H9 (cell line): Measurements from ENCODE around the gene TFRC. TPM values are rescaled to one million over a fixed set of nuclear protein-coding genes. Genes with fewer than 3 reads are reported as not detected.
"Not testable (repeated sequence)": the region's sequence is repeated elsewhere in the genome, so short reads cannot be mapped to it uniquely, and the experiment has no call there.

Source experiments
- DNase-seq: peaks from one replicate; pipeline ENCODE4 v3.0.0-alpha.2; 2017
- H2AFZ ChIP-seq: one replicate; pipeline ENCODE4 v1.6.1; 2013; ENCODE audit warnings: mild to moderate bottlenecking, low read length, control low read depth, moderate library complexity
- H2AK5ac ChIP-seq: 2 replicates; pipeline ENCODE4 v1.6.1; 2013; ENCODE audit warnings: low read length, control low read depth, mixed read lengths; ENCODE audit not compliant: insufficient read length
- H2BK120ac ChIP-seq: one replicate; pipeline ENCODE4 v1.6.1; 2013; ENCODE audit warnings: low read depth, mild to moderate bottlenecking, low read length, control low read depth, inconsistent platforms; ENCODE audit not compliant: poor library complexity, severe bottlenecking
- H2BK12ac ChIP-seq: 2 replicates; pipeline ENCODE4 v1.6.1; 2013; ENCODE audit warnings: low read length, control low read depth, mixed read lengths, low read depth; ENCODE audit not compliant: insufficient read length
- H2BK15ac ChIP-seq: 2 replicates; pipeline ENCODE4 v1.6.1; 2013; ENCODE audit warnings: low read depth, low read length, control low read depth
- H2BK20ac ChIP-seq: one replicate; pipeline ENCODE4 v1.6.1; 2013; ENCODE audit warnings: low read depth, mild to moderate bottlenecking, low read length, control low read depth, inconsistent platforms; ENCODE audit not compliant: poor library complexity, severe bottlenecking
- H2BK5ac ChIP-seq: 2 replicates; pipeline ENCODE4 v1.6.1; 2013; ENCODE audit warnings: low read length, control low read depth, mixed read lengths; ENCODE audit not compliant: insufficient read length
- H3K14ac ChIP-seq: 2 replicates; pipeline ENCODE4 v1.6.1; 2013; ENCODE audit warnings: low read length, control low read depth; ENCODE audit not compliant: insufficient read depth
- H3K18ac ChIP-seq: 2 replicates; pipeline ENCODE4 v1.6.1; 2013; ENCODE audit warnings: low read depth, mild to moderate bottlenecking, mixed read lengths, low read length, control low read depth; ENCODE audit not compliant: insufficient read length
- H3K23ac ChIP-seq: 2 replicates; pipeline ENCODE4 v1.6.1; 2013; ENCODE audit warnings: low read length, control low read depth, mixed read lengths, low read depth; ENCODE audit not compliant: insufficient read length
- H3K23me2 ChIP-seq: 2 replicates; pipeline ENCODE4 v1.6.1; 2013; ENCODE audit warnings: low read depth, mild to moderate bottlenecking, mixed read lengths, low read length, control low read depth; ENCODE audit not compliant: insufficient read length, poor library complexity, severe bottlenecking
- H3K27ac ChIP-seq: 2 replicates; pipeline ENCODE4 v1.5.1; 2013; ENCODE audit warnings: low read length, control low read depth, mixed read lengths, low read depth; ENCODE audit not compliant: insufficient read length
- H3K27me3 ChIP-seq: 2 replicates; pipeline ENCODE4 v1.6.1; 2013; ENCODE audit warnings: low read length, control low read depth, inconsistent platforms; ENCODE audit not compliant: insufficient read depth
- H3K4ac ChIP-seq: 2 replicates; pipeline ENCODE4 v1.6.1; 2013; ENCODE audit warnings: low read depth, mild to moderate bottlenecking, control low read depth, inconsistent platforms, low read length, moderate library complexity
- H3K4me1 ChIP-seq: 2 replicates; pipeline ENCODE4 v1.6.1; 2013; ENCODE audit warnings: low read length, control low read depth, inconsistent platforms; ENCODE audit not compliant: insufficient read depth
- H3K4me2 ChIP-seq: 2 replicates; pipeline ENCODE4 v1.6.1; 2013; ENCODE audit warnings: low read length, control low read depth, mixed read lengths; ENCODE audit not compliant: insufficient read length, insufficient read depth
- H3K56ac ChIP-seq: 2 replicates; pipeline ENCODE4 v1.6.1; 2013; ENCODE audit warnings: low read depth, mild to moderate bottlenecking, mixed read lengths, low read length, control low read depth; ENCODE audit not compliant: insufficient read length
- H3K79me1 ChIP-seq: 2 replicates; pipeline ENCODE4 v1.6.1; 2013; ENCODE audit warnings: low read depth, mild to moderate bottlenecking, moderate library complexity, low read length, control low read depth, inconsistent platforms; ENCODE audit not compliant: insufficient read depth, poor library complexity, severe bottlenecking
- H3K79me2 ChIP-seq: 2 replicates; pipeline ENCODE4 v1.6.1; 2013; ENCODE audit warnings: low read length, control low read depth, inconsistent platforms; ENCODE audit not compliant: insufficient read depth
- H3K9ac ChIP-seq: 2 replicates; pipeline ENCODE4 v1.6.1; 2013; ENCODE audit warnings: low read length, control low read depth, mixed read lengths; ENCODE audit not compliant: insufficient read length; ENCODE audit errors: extremely low read depth
- H3K9me3 ChIP-seq: one replicate; pipeline ENCODE4 v1.6.1; 2013; ENCODE audit warnings: low read depth, low read length, inconsistent platforms; ENCODE audit not compliant: control insufficient read depth
- H3T11ph ChIP-seq: one replicate; pipeline ENCODE4 v1.6.1; 2013; ENCODE audit warnings: mild to moderate bottlenecking, low read length, control low read depth, inconsistent platforms
- H4K20me1 ChIP-seq: one replicate; pipeline ENCODE4 v1.6.1; 2013; ENCODE audit not compliant: control insufficient read depth, insufficient read length, insufficient read depth
- H4K5ac ChIP-seq: 2 replicates; pipeline ENCODE4 v1.6.1; 2013; ENCODE audit warnings: low read depth, mild to moderate bottlenecking, mixed read lengths, low read length, control low read depth; ENCODE audit not compliant: insufficient read length
- H4K8ac ChIP-seq: replicated peaks from 2 replicates; pipeline ENCODE4 v1.6.1; 2013; ENCODE audit warnings: low read length, control low read depth, mixed read lengths, low read depth; ENCODE audit not compliant: insufficient read length
- H4K91ac ChIP-seq: 2 replicates; pipeline ENCODE4 v1.6.1; 2013; ENCODE audit warnings: low read depth, mild to moderate bottlenecking, moderate library complexity, mixed read lengths, low read length, control low read depth; ENCODE audit not compliant: insufficient read length
- H3K27ac Mint-ChIP-seq, 3 experiments: 2 replicates in 2 of 3; 3 replicates in 1 of 3; pipeline ENCODE4 v1.8.0; 2020 to 2021; ENCODE audit warnings: mixed read lengths in 3 of 3, mild to moderate bottlenecking in 1 of 3, moderate library complexity in 1 of 3
- H3K27me3 Mint-ChIP-seq: 2 replicates; pipeline ENCODE4 v1.8.0; 2021; ENCODE audit warnings: low read depth, mild to moderate bottlenecking, moderate library complexity, mixed read lengths
- H3K36me3 Mint-ChIP-seq, 3 experiments: 2 replicates in 2 of 3; 3 replicates in 1 of 3; pipeline ENCODE4 v1.8.0; 2020 to 2021; ENCODE audit warnings: low read depth in 3 of 3, mixed read lengths in 3 of 3; ENCODE audit not compliant: insufficient read depth in 1 of 3
- H3K4me1 Mint-ChIP-seq, 2 experiments: 2 replicates each; pipeline ENCODE4 v1.8.0; 2020; ENCODE audit warnings: mixed read lengths in 2 of 2
- H3K4me3 Mint-ChIP-seq, 2 experiments: 2 replicates in 1 of 2; 3 replicates in 1 of 2; pipeline ENCODE4 v1.8.0; 2020 to 2021; ENCODE audit warnings: mild to moderate bottlenecking in 2 of 2, mixed read lengths in 2 of 2, moderate library complexity in 1 of 2
- H3K9me3 Mint-ChIP-seq, 2 experiments: 2 replicates in 1 of 2; 3 replicates in 1 of 2; pipeline ENCODE4 v1.8.0; 2020; ENCODE audit warnings: mild to moderate bottlenecking in 2 of 2, mixed read lengths in 2 of 2, moderate library complexity in 1 of 2
- WGBS: extraction: QIAGEN DNeasy Blood & Tissue Kit; methylation state at CpG from one replicate; pipeline ENCODE4 v1.1.7; 2013; ENCODE audit warnings: missing lambda C conversion rate, low lambda C conversion rate, mixed read lengths; ENCODE audit not compliant: insufficient read length; ENCODE audit errors: extremely low coverage; 5-methylcytosine and 5-hydroxymethylcytosine counted together
- total RNA-seq: library from RNA; stranded (reverse); gene quantifications from 2 replicates; pipeline ENCODE4 v1.2.1, GENCODE V29; 2021
- TF ChIP-seq, protein P1 (sequence below): fragments of 200-600 bp; sonication (generic); conservative IDR thresholded peaks from 3 replicates; pipeline ENCODE4 v1.8.0; 2021; ENCODE audit warnings: antibody characterized with exemption, mild to moderate bottlenecking

The TFRC gene
- total RNA-seq, 1 experiment from 2014 or later: 135 TPM

GRCh38 chr3:196072313-196072712, 9.6 kb downstream of the TFRC start:
- H4K8ac ChIP-seq: no peak overlapping the region
- H3T11ph ChIP-seq: no peak overlapping the region
- no peak overlapping the region for H2BK5ac ChIP-seq
- no peak overlapping the region for H3K4ac ChIP-seq
- H3K56ac ChIP-seq: no peak overlapping the region
- no peaks in the 10 kb centered on the region for H3K79me1 ChIP-seq
- H3K14ac ChIP-seq: no peak overlapping the region
- no peaks in the 10 kb centered on the region for H3K23me2 ChIP-seq
- no peak overlapping the region for H2AFZ ChIP-seq
- H3K4me1 ChIP-seq: no peaks in the 10 kb centered on the region
- no peaks in the 10 kb centered on the region for H3K27me3 Mint-ChIP-seq
- no peaks in the 10 kb centered on the region for H3K27me3 ChIP-seq
- TF ChIP-seq, protein P1, sequence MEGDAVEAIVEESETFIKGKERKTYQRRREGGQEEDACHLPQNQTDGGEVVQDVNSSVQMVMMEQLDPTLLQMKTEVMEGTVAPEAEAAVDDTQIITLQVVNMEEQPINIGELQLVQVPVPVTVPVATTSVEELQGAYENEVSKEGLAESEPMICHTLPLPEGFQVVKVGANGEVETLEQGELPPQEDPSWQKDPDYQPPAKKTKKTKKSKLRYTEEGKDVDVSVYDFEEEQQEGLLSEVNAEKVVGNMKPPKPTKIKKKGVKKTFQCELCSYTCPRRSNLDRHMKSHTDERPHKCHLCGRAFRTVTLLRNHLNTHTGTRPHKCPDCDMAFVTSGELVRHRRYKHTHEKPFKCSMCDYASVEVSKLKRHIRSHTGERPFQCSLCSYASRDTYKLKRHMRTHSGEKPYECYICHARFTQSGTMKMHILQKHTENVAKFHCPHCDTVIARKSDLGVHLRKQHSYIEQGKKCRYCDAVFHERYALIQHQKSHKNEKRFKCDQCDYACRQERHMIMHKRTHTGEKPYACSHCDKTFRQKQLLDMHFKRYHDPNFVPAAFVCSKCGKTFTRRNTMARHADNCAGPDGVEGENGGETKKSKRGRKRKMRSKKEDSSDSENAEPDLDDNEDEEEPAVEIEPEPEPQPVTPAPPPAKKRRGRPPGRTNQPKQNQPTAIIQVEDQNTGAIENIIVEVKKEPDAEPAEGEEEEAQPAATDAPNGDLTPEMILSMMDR: no peak
- H3K4me1 Mint-ChIP-seq: 0 out of 4 replicates have a peak, but pooled peaks cover 0 to 6% of the 10 kb centered on the region in 2 experiments
- H3K27ac Mint-ChIP-seq: no peak overlapping the region
- no peak overlapping the region for H2BK15ac ChIP-seq
- H3K23ac ChIP-seq: no peak overlapping the region
- no peak overlapping the region for H2BK120ac ChIP-seq
- H3K4me3 Mint-ChIP-seq: no peak overlapping the region
- no peak for DNase-seq
- no CpG with 5 or more reads among the region's 1 CpG for WGBS
- H2BK20ac ChIP-seq: no peak overlapping the region
- peaks cover 46 to 88% (median 83%) of the 10 kb centered on the region in 3 experiments for H3K36me3 Mint-ChIP-seq
- no peak overlapping the region for H3K9ac ChIP-seq
- H4K91ac ChIP-seq: no peak overlapping the region
- H3K9me3 ChIP-seq: no peaks in the 10 kb centered on the region
- no peak overlapping the region for H4K5ac ChIP-seq
- H3K79me2 ChIP-seq: peaks cover 2% of the 10 kb centered on the region; the same call in 1 of the 2 replicates
- H3K18ac ChIP-seq: no peak overlapping the region
- no peak overlapping the region for H2AK5ac ChIP-seq
- H4K20me1 ChIP-seq: no peaks in the 10 kb centered on the region
- H3K4me2 ChIP-seq: no peak overlapping the region
- no peaks in the 10 kb centered on the region for H3K9me3 Mint-ChIP-seq
- H2BK12ac ChIP-seq: no peak overlapping the region
- no peak overlapping the region for H3K27ac ChIP-seq

DNA sequence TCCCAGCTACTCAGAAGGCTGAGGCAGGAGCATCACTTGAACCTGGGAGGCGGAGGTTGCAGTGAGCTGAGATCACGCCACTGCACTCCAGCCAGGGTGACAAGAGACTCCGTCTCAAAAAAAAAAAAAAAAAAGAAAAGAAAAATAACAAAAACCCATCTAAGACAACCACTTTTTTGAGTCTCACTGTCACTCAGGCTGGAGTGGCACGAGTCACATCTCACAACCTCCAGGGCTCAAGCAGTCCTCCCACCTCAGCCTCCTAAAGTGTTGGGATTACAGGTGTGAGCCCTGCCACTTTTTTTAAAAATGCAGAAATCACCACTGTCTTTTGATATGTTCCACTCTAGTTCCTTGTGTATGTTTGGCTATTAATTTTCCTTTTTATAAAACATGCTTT, 13.1 kb downstream of the TFRC start:
- not testable (repeated sequence) for H2AFZ ChIP-seq, H4K8ac ChIP-seq, H2BK20ac ChIP-seq, H2BK12ac ChIP-seq, H4K20me1 ChIP-seq, H2BK15ac ChIP-seq, H3K18ac ChIP-seq, H2BK120ac ChIP-seq, H3T11ph ChIP-seq, H3K4ac ChIP-seq, H3K14ac ChIP-seq, H3K4me2 ChIP-seq, H3K27me3 ChIP-seq, H3K79me2 ChIP-seq, H3K23ac ChIP-seq, H2AK5ac ChIP-seq, H3K9ac ChIP-seq, H3K4me1 ChIP-seq, H3K4me1 Mint-ChIP-seq, H3K56ac ChIP-seq, H3K9me3 ChIP-seq, H4K5ac ChIP-seq, H4K91ac ChIP-seq, H3K9me3 Mint-ChIP-seq, H3K4me3 Mint-ChIP-seq, H3K27ac ChIP-seq, H3K23me2 ChIP-seq, H2BK5ac ChIP-seq, H3K79me1 ChIP-seq, DNase-seq, H3K27ac Mint-ChIP-seq, H3K27me3 Mint-ChIP-seq
- H3K36me3 Mint-ChIP-seq: peaks cover 66 to 96% (median 95%) of the 10 kb centered on the region in 3 experiments
- no CpG with 5 or more reads among the region's 4 CpGs for WGBS
